ENCODE results near the gene RPL5. TPM values are rescaled to one million over a fixed set of nuclear protein-coding genes. Genes with fewer than 3 reads are reported as not detected.

Gene RPL5
- total and polyA plus RNA-seq, 2 of the 4 experiments (the other 2 are of a cell fraction), result 1,406 to 1,679 TPM

- POLR2A ChIA-PET (ENCODE audit: unreplicated experiment), result no interaction called here
- no peak overlapping the region for H3K18ac ChIP-seq (ENCODE audit: low read depth, low read length)
- H4K20me1 ChIP-seq (ENCODE audit: insufficient read depth, low read length), result no peaks in the 10 kb centered on the region
- intact Hi-C loops (cut with micrococcal nuclease), result no loop called here
- H2AK9ac ChIP-seq (replicated peaks; ENCODE audit: low read depth, low read length, poor library complexity), result no peak overlapping the region
- in situ Hi-C loops (cut with MboI; ENCODE audit: low sequenced_read_pairs), result loop anchor here (5.0 kb wide), 1 partner anchor 143 kb away; no protein-coding TSS in a partner anchor
- no peak overlapping the region for H4K8ac ChIP-seq (ENCODE audit: low read depth in 2 of 2, low read length in 2 of 2)
- H2BK20ac ChIP-seq (ENCODE audit: low read depth, low read length), result no peak overlapping the region
- H3K14ac ChIP-seq (replicated peaks; ENCODE audit: low read depth, low read length), result no peak overlapping the region
- no peaks in the 10 kb centered on the region; a peak in 2 of 4 replicates for H3K79me1 ChIP-seq (ENCODE audit: low read depth in 1 of 2, low read length in 2 of 2)
- H2BK5ac ChIP-seq (ENCODE audit: low read depth, low read length, poor library complexity, severe bottlenecking), result no peak overlapping the region
- TF ChIP-seq RFX5 (IDR thresholded peaks at IDR 0.05; ENCODE audit: low read depth, low read length), result no peak
- no peak for TF ChIP-seq RAD21 (IDR thresholded peaks at IDR 0.05; ENCODE audit: low read length)
- TF ChIP-seq RCOR1 (IDR thresholded peaks at IDR 0.05; ENCODE audit: insufficient replicate concordance, low read length), result no peak
- no peak for TF ChIP-seq NFE2L2 (IDR thresholded peaks at IDR 0.05; ENCODE audit: low read depth, low read length)
- no peak for TF ChIP-seq USF2 (IDR thresholded peaks at IDR 0.05; ENCODE audit: low read depth, low read length)
- no peak for TF ChIP-seq BHLHE40 (IDR thresholded peaks at IDR 0.05; ENCODE audit: low read depth, low read length)
- no peak for TF ChIP-seq MXI1 (IDR thresholded peaks at IDR 0.05; ENCODE audit: borderline replicate concordance, low read depth, low read length)
- no peak for TF ChIP-seq CHD1 (IDR thresholded peaks at IDR 0.05; ENCODE audit: low read depth, low read length)
- no peak for TF ChIP-seq CEBPB (IDR thresholded peaks at IDR 0.05; ENCODE audit: low read depth, low read length)
- TF ChIP-seq CTCF (conservative IDR thresholded peaks at IDR 0.05; ENCODE audit: low read depth, low read length), result no peak
- no peak for TF ChIP-seq MAFK (IDR thresholded peaks at IDR 0.05; ENCODE audit: low read depth, low read length)
- TF ChIP-seq FOS (IDR thresholded peaks at IDR 0.05; ENCODE audit: low read depth, low read length), result no peak
- TF ChIP-seq SMC3 (IDR thresholded peaks at IDR 0.05; ENCODE audit: low read depth, low read length), result no peak
- no peak for TF ChIP-seq ELK1 (IDR thresholded peaks at IDR 0.05; ENCODE audit: borderline replicate concordance, low read depth, low read length)
- no peak for TF ChIP-seq POLR2A (IDR thresholded peaks at IDR 0.05; ENCODE audit: low read depth, low read length)
- TF ChIP-seq MAZ (IDR thresholded peaks at IDR 0.05; ENCODE audit: borderline replicate concordance, low read depth, low read length), result no peak
- dilution Hi-C loops (cut with HindIII; ENCODE audit: low sequenced_read_pairs, unreplicated experiment), result no loop called here
- no peak overlapping the region for H2BK15ac ChIP-seq (ENCODE audit: low read depth, low read length)
- no peak overlapping the region for H4K5ac ChIP-seq (ENCODE audit: low read depth, low read length)
- BruUV-seq (replicated peaks), result no TSS peak
- CTCF ChIA-PET, result interaction anchor here (2.1 kb wide), 1 partner anchor 139 kb away, joined by 7 read pairs; no protein-coding TSS in a partner anchor
- no peaks in the 10 kb centered on the region for H3K4me1 ChIP-seq (ENCODE audit: control insufficient read depth, insufficient read depth, low read length)
- no peak overlapping the region for H2AK5ac ChIP-seq (ENCODE audit: low read depth, low read length)
- no peaks in the 10 kb centered on the region; the same call in 1 of the 2 replicates for H3K9me3 ChIP-seq (ENCODE audit: control insufficient read depth, insufficient read depth, low read length)
- no peak overlapping the region for H3K9ac ChIP-seq (ENCODE audit: low read depth, low read length)
- no peak overlapping the region for H3K4ac ChIP-seq (ENCODE audit: low read depth, low read length)
- no peak overlapping the region for H3K4me3 ChIP-seq (ENCODE audit: insufficient read depth, low read depth, low read length)
- H3K23ac ChIP-seq (ENCODE audit: low read depth, low read length), result no peak overlapping the region
- H3K27me3 ChIP-seq (ENCODE audit: control insufficient read depth, insufficient read depth, low read length), result no peaks in the 10 kb centered on the region
- H2BK120ac ChIP-seq (ENCODE audit: low read depth, low read length), result no peak overlapping the region
- no peak overlapping the region for H2AFZ ChIP-seq (replicated peaks; ENCODE audit: low read length, poor library complexity)
- peaks cover 5% of the 10 kb centered on the region; the same call in 1 of the 2 replicates for H3K36me3 ChIP-seq (ENCODE audit: control insufficient read depth, insufficient read depth, low read length)
- DNase-seq (no peak), ATAC-seq (ENCODE audit: low read depth) (no peak)
- no peak overlapping the region for H3K4me2 ChIP-seq (ENCODE audit: low read depth, low read length)
- no peak overlapping the region for H4K91ac ChIP-seq (ENCODE audit: insufficient read depth, low read depth, low read length)
- H3K27ac ChIP-seq (ENCODE audit: insufficient read depth, low read length), result no peak overlapping the region
- H3K56ac ChIP-seq (ENCODE audit: extremely low read depth, insufficient read depth, low read length), result no peak overlapping the region
- no peaks in the 10 kb centered on the region for H3K9me1 ChIP-seq (ENCODE audit: insufficient read depth, low read length)
Observed at GRCh38 chr1:92854101-92854785, 22.4 kb downstream of the RPL5 start.

All from IMR-90 (cell line).